D341Med (cell line): ENCODE results near the gene PAQR8.

Source experiments
- DNase-seq: peaks from one replicate; pipeline ENCODE4 v3.0.0; 2012; ENCODE audit warnings: low spot score

Gene PAQR8

GRCh38 chr6:52351879-52352238 lies 10.1 kb upstream of the PAQR8 start:
- no peak for DNase-seq

DNA sequence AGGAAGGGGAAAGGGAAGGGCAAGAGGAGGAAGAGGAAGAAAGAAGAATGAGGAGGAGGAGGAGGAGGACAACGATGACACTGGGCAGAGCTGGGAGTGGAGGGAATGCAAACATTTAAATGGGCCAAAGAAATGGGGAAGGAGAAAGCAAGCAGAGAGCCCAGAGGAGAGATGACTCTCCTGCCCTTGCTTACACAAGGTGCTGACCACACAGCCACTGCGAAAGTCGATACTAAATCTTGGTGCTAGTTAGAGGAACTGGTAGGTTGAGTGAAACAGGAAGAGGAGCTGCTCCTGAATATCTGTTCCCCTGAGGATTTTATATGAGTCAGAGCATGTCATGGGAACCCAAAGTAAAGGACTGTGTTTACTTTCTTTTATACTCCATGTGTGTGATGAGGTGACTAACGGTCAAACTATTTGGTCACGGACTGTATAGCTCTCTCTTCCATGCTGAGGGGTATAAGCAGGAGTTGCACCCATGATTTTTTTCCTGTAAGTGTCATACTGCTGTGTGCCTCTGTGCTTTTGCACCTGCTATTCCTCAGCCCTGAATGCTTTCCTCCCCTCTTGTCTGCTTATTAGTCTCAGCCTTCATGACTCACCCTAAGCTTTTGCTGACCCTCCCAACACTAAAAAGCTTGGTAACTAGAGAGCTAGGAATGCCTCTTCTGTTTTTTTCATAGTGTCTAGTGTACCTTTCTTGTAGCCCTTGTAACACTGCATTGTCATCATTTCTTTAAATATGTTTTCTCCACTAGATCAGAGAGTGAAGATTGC lies 9.5 kb upstream of the PAQR8 start:
- no peak for DNase-seq

DNA sequence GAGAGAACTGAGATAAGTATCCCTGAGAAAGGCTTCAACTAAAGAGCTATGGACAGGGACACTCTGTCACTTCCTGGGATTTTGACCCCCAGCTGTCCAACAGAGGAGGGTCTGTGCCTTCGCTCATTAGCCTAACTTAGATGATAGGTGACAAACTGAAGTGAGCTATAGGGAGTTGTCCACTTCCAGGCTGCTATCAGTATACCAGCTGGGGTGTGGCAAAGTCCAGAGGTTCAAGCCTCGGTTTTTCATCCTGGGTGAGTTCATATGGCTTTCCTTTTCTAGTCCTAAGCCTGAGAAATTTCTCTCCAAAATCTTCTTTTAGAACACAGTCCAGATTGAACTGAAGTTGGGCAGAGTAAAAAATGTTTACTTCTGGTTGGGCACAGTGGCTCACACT lies 5.9 kb upstream of the PAQR8 start:
- DNase-seq = no peak

GRCh38 chr6:52359403-52359802 lies 2.5 kb upstream of the PAQR8 start:
- no peak for DNase-seq

- DNase-seq = no peak
Observed at GRCh38 chr6:52360028-52360427, 1.9 kb upstream of the PAQR8 start.

DNA sequence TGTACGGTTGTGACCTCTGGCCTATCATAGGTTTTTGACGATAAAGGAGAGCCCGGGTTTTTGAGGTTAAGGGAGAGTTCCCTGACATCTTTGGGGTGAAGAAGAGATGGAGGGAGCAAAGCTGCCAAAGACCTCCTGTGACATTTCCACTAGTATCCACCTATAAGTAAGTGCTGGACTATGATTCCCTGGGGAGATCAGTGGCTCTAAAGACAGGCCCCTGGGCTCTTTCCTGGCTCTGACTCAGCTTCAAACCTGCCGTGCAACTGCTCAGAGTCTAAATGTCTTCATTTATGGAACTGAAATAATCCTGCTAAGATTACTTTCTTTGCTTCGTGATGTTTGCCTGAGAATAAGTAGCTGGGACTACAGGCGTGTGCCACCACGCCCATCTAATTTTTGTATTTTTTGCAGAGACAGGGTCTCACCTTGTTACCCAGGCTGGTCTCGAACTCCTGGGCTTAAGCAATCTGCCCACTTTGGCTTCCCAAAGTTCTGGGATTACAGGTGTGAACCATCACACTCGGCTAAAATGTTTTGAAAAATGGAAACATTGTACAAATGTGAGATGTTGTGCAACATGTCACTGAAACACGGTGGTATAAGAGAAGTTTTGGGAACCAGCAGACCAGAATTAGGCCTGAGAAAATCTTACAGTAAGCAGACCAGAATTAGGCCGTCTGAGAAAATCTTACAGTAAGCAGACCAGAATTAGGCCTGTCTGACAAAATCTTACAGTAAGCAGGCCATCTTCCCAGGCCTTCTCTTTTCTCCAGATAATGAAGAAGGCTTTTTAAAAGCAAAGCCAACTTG lies 1.1 kb upstream of the PAQR8 start:
- DNase-seq = no peak

GRCh38 chr6:52361414-52361944 lies 472 bp upstream of the PAQR8 start:
- DNase-seq = no peak

DNA sequence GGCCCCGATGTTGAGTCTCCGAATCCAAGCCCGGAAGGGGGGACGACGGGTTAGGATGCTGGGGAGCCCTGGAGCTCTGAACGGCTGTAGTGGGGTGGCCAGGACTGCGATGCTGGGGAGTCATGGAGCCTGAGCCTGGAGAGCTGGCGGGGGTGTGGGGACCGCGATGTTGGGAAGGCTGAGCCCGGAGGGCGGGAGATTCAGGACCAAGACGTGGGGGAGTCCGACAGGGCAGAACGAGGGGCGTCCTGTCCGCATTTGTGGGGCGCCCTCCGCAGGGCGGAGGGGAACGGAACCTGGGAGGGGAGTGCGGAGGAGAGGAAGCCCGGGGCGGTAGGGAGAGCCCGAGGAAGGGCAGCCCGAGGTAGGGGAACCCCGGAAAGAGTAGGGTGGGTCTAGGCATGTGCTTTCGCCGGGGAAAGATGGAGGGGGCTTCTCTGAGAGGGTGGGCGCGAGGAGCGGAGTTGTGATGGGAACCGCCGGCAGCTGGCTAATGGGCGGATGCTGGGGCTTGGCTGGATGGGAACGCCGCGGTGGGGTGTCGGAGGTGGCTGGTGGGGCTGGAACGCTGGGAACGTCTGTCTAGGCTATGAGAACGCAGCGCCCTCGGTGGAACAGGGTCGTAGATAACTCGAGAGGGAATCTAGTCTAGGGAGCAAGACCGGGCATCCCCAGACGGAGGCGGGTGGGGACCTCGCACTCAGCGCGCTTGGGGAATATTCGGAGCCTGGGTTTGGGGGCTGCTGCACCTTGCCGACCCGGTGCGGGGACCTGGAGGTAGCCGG lies 684 bp downstream of the PAQR8 start:
- peak; percentile 43 for DNase-seq

DNA sequence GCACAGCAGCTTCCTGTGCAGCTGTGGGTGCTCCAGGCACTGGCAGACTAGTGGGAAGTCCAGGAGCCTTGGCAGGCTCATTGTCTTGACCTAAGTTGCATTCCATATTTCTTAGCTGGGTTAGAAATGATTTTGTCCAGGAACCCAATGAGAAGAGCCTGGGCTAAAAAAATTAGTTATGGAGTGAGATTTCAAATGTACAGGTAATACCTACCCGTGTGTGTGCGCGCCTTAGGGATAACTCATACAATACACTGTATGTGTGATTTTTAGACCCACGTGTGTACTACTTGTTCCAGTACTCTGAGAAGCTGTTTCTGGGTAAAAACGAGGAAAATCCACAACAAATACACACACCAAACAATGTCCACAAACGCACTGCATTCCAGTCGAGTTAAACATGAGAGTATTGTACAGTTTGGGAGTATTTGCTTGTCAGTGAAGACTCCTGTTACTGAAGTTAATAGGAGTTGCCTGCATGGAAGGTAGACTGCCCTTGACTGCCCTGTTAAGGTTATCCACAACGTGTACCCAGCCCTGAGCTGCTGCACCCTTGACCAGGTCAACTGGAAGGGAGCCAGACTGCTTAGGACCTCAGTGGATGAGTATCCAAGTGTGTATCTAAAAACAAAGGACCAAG lies 1.4 kb downstream of the PAQR8 start:
- DNase-seq = no peak

- no peak for DNase-seq
Observed at GRCh38 chr6:52364480-52365166, 2.7 kb downstream of the PAQR8 start.

GRCh38 chr6:52365317-52365716 lies 3.4 kb downstream of the PAQR8 start:
- DNase-seq = no peak

DNA sequence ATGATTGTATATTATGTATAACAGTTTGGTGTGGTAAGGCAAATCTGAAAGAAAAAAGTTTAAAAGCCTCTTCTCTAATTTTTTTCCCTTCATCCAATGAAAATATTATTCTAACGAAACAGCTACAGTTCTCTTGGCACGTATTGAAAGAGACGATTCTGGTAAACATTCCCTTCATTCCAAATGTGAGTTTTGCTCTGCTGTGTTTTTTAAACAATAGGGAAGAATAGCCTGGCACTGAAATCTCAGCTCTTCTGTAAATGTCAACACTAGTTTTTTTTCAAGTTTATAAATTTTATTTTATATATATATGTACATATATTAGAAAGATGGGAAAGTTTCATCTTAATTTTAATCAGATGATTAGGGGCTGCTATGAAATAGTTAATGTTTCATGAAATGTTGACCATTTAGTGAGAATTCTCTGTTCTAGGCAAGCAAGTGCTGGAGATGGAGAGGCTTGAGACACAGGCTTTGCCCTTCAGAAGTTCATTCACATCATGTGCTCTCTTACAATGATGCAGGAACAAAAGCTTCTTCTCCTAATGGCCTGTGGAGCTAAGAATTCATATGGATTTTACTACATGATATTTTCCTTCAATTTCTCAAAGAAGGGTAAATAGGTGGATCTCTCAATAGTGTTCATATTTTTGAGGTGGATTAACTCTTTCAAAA lies 4.1 kb downstream of the PAQR8 start:
- no peak for DNase-seq

DNA sequence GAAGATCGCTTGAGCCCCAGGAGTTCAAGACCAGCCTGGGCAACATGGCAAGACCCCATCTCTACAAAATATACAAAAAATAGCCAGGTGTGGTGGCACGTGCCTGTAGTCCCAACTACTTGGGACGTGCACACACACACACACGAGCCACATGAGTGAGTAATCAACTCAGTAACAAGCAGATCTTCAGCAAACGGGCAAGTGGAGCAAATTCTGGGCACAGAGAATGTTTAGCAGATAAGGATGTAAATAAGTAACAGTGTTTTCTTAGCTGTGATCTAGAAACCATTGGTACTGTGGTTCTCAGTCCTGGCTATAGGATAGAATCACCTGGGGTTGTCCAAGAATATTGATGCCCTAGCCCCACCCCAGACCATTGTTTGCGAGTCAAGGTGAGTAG lies 6.1 kb downstream of the PAQR8 start:
- no peak for DNase-seq

DNA sequence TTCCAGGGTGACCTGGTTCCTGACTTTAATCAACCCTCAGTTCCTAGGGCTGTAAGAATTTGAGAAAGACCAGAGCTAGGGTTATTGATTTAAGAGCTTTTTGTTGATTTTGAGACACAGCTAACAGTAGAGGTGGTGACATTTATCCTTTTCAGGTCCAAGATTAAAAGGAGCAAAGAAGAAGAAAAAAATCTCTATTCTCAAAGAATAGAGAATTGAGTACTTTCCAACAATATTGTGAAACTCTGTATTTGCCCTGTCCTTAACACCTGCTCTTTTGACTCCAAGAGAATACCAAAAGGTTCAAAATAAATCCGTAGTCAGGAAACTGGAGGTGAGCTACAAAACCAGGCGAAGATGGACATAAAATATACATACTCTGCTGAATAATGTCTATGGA lies 7.3 kb downstream of the PAQR8 start:
- no peak for DNase-seq

DNA sequence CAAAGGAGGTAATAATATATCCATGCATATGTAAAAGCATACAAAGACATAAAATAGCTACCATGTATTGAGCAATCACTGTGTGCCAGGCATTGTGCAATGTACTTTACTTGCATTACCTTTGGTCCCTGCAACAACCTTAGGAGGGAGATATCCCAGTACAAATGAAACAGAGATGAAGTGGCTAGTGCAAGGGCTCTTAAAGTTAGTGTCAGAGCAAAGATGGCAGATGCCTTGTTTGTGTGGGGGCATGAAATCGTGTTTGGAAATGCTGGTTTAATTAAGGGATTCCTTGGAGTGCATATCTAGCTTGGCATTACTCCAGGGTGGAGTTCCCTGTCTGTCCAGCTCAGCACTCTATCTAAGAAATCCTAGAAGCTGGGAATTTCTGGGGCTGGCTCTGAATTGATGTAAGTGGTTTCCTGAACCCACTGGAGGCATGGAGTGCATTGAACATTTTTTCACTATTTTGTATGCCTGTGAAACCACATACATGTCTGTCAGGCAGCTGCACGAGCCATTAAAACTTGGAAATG lies 9.8 kb downstream of the PAQR8 start:
- no peak for DNase-seq

GRCh38 chr6:52373151-52373690 lies 11.3 kb downstream of the PAQR8 start:
- no peak for DNase-seq

GRCh38 chr6:52374247-52374646 lies 12.3 kb downstream of the PAQR8 start:
- DNase-seq = no peak

DNA sequence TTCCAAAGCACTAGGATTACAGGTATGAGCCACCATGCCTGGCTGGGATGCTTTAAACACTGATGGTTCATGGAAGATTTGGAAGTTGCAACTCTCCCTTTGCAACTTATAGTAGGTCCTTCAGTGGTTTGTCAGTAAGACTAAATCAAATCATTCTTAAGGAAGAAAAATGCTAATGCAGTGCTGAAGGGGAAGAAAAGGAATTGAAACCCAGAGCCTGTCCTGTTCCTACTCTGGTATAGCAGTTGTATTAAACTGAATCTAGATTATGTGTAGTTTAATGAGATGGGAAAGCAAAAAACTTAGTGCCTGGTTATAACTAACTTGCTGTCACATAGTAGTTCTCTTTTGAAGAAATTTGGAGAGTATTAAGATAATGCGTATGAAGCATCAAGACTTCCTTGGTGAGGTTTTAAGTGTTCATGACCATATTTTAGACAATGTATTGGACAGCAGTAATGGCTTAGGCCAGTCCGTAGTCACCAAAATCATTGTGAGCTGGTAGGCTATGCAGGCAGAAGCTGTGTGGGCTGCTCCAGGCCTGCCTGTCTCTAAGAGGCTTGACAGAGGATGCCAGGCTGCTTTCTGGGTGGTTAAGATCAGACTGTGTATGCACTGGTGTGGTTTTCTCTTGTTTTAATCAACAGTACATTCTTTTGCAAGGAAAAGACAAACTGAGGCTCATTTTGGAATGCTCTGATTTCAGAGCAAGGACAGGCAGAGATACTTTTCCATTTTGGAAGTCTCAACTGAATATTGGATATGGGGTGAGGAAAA lies 14.0 kb downstream of the PAQR8 start:
- no peak for DNase-seq

- DNase-seq = no peak
Observed at GRCh38 chr6:52376763-52377162, 14.8 kb downstream of the PAQR8 start.
